Mesothelial cell of epicardium (in vitro differentiated cells): ENCODE measurements around the gene GLIPR2. TPM values are rescaled to one million over a fixed set of nuclear protein-coding genes. Genes with fewer than 3 reads are reported as not detected.
A peak's percentile ranks its signal among the peaks of the same experiment; 100 is the strongest.

Experiments used
- DNase-seq, 2 experiments: peaks; one replicate each; pipeline ENCODE4 v3.0.0; 2021; ENCODE audit warnings: low spot score in 2 of 2; ENCODE audit not compliant: unreplicated experiment in 2 of 2
- H3K27ac Mint-ChIP-seq: 2 replicates; pipeline ENCODE4 v1.8.0; 2021; ENCODE audit warnings: mixed read lengths
- H3K27me3 Mint-ChIP-seq: 2 replicates; pipeline ENCODE4 v1.8.0; 2021; ENCODE audit warnings: low read depth, mixed read lengths
- H3K36me3 Mint-ChIP-seq: 2 replicates; pipeline ENCODE4 v1.8.0; 2021; ENCODE audit warnings: mixed read lengths
- H3K4me1 Mint-ChIP-seq: 2 replicates; pipeline ENCODE4 v1.8.0; 2021; ENCODE audit warnings: mixed read lengths
- H3K4me3 Mint-ChIP-seq: 2 replicates; pipeline ENCODE4 v1.8.0; 2021; ENCODE audit warnings: mild to moderate bottlenecking, moderate library complexity, mixed read lengths
- H3K9me3 Mint-ChIP-seq: 2 replicates; pipeline ENCODE4 v1.8.0; 2021; ENCODE audit warnings: mixed read lengths
- total RNA-seq: library from RNA; stranded (reverse); gene quantifications from 3 replicates; pipeline ENCODE4 v1.2.1, GENCODE V29; 2021
- TF ChIP-seq, protein P1 (sequence below): fragments of 200-600 bp; sonication (generic); IDR thresholded peaks from one replicate; pipeline ENCODE4 v1.5.0; 2021; ENCODE audit warnings: antibody characterized with exemption; ENCODE audit not compliant: unreplicated experiment

GLIPR2 gene
- total RNA-seq, 1 donor from 2014 or later = 33.3 TPM

DNA sequence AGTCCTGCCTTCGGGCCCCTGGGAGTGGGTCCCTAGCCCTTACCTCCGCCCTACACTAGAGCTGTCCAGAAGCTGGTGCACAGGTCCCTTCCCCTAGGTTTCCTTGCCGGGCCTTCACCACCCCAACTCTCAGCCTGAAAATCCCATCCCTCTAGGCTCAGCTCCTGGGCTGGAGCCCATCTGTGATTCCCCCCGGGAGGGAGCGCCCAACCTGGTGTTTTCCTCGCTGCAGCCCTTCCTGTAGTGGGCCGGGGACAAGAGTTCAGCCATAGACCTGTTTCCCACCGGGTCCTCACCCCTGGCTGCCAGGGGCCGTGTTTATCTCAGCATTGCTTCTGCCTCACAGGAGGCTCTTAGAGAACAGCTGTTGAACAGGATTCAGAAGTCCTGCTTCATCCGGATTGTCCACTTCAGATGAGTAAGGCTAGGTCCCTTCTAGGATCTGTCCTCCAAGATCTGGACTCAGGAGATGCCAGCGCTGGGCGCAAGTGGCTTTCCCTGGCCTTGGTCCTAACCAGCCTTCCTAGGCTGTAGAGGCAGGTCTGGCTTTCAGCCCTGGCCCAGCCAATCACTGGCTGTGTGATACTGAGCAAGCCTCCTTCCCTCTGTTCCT is 965 bp downstream of the GLIPR2 start:
- Mint-ChIP-seq H3K4me3 (peak overlapping the region; percentile 84), H3K27ac (peak overlapping the region; percentile 11), H3K9me3 (no peaks in the 10 kb centered on the region), H3K27me3 (peaks cover 33% of the 10 kb centered on the region), H3K4me1 (peaks cover 31% of the 10 kb centered on the region), H3K36me3 (no peaks in the 10 kb centered on the region)
- TF ChIP-seq, protein P1, sequence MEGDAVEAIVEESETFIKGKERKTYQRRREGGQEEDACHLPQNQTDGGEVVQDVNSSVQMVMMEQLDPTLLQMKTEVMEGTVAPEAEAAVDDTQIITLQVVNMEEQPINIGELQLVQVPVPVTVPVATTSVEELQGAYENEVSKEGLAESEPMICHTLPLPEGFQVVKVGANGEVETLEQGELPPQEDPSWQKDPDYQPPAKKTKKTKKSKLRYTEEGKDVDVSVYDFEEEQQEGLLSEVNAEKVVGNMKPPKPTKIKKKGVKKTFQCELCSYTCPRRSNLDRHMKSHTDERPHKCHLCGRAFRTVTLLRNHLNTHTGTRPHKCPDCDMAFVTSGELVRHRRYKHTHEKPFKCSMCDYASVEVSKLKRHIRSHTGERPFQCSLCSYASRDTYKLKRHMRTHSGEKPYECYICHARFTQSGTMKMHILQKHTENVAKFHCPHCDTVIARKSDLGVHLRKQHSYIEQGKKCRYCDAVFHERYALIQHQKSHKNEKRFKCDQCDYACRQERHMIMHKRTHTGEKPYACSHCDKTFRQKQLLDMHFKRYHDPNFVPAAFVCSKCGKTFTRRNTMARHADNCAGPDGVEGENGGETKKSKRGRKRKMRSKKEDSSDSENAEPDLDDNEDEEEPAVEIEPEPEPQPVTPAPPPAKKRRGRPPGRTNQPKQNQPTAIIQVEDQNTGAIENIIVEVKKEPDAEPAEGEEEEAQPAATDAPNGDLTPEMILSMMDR = no peak
- no peak for DNase-seq

DNA sequence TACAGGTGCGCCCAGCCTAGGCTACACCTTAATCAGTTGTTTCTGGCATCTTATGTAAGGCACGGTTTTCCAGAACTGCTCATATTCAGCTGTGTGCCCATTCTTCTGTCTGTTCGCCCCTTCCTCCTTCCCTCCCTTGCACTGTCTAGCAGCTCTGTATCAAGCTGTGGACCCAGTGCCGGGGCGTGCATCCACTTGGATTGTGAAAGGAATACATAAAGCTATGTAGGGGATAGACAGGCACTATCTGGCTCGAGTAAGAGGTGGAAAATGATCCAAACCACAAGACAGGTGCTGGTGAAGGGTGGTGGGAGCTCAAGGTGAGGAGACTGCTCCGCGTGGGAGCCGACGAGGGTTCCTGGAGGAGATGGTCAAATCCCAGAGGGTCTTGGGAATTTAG is 2.0 kb downstream of the GLIPR2 start:
- Mint-ChIP-seq H3K4me1 (peaks cover 31% of the 10 kb centered on the region), H3K27ac (no peak overlapping the region), H3K4me3 (peak overlapping the region; percentile 27), H3K36me3 (no peaks in the 10 kb centered on the region), H3K27me3 (peaks cover 33% of the 10 kb centered on the region), H3K9me3 (no peaks in the 10 kb centered on the region)
- TF ChIP-seq, protein P1 = no peak
- no peak for DNase-seq

DNA sequence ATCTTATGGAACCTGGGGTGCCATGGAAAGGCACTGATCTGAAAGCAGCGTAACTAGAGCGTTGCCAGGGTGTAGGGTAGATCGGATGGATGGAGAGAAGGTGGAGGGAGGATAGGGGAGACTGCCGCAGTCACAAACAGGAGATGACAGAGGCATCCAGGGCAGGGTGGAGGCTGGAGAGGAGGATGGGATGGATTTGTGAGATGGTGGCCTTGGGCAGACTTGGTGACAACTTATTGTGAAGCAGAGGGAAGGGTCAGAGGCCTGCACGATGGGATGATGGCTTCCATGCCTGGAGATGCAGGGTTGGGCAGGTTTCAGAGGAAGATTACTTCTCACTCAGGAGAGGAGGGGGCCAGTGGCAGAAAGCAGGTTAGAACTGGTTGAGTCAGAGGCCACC is 2.4 kb downstream of the GLIPR2 start:
- TF ChIP-seq, protein P1 = no peak
- Mint-ChIP-seq H3K4me1 (peaks cover 31% of the 10 kb centered on the region), H3K9me3 (no peaks in the 10 kb centered on the region), H3K36me3 (no peaks in the 10 kb centered on the region), H3K4me3 (no peak overlapping the region), H3K27me3 (peaks cover 33% of the 10 kb centered on the region), H3K27ac (no peak overlapping the region)
- no peak for DNase-seq

DNA sequence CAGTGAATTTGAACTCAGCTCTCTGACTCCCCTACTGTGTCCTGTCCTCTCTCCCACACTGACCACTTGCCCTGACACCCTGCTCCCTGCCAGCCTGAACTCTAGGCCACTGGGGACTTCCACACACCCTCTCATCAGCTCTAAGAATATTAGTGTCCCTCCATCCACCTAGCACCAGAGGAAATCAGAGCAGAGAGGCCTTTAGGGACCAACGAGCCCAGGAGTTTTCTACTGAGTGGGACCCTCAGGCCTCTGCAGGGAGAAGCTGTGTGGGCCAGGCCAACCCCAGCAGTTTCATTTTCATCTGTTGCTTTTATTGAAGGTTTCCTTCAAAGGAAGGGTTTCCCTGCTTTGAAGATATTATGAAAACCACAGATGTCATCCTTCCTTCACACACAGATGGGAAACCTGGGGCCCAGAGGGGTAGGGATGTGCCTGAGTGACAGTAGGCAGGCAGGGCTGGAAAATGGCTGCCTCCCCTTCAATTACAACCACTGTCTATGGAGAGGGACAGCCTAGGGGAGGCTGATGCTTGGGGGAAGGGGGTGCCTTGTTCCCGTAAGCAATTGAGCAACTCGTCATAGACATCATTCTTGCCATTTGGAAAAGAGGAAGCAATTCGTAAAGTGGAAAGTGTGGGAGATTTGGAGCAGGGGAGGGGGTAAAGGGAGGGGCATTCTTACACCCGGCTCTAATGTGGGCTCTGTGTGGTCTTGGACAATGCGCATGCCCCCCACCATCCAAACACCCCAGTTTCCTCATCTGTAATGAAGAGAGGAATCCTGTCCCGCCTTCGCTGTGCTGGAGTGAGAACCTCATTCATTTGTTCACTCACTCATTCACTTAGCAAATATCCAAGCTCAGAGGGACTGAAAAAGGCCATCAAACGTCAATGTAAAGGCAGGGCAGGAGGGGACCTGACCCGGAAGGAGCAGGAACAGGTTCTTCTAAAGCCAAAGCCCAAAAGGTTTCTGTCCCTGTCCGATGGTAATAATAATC is 3.9 kb downstream of the GLIPR2 start:
- DNase-seq = no peak
- Mint-ChIP-seq H3K9me3 (peaks cover 3% of the 10 kb centered on the region), H3K4me3 (no peak overlapping the region), H3K27me3 (peaks cover 26% of the 10 kb centered on the region), H3K4me1 (peaks cover 31% of the 10 kb centered on the region), H3K36me3 (peaks cover 3% of the 10 kb centered on the region), H3K27ac (peak overlapping the region; percentile 2)
- TF ChIP-seq, protein P1 = no peak

DNA sequence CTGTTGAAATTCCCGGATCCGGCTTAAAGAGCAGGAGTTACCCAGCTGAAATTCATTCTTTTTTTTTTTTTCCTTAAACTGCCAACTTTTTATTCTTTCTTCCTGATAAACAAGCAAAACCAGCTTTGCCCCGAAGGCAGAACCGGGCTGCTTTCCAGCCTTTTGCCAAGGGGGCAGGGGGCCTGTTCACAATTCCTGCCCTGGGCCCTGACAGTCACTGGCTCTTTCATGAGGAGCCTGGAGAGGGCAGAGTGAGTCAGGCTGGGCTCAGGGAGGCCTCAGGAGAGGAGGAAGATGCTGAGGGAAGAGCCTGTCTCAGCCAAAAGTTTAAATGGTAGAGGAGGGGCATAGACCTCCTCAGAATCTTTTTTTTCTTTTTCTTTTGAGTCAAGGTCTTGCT is 4.8 kb downstream of the GLIPR2 start:
- H3K36me3 Mint-ChIP-seq = peaks cover 12% of the 10 kb centered on the region
- H3K9me3 Mint-ChIP-seq = peaks cover 12% of the 10 kb centered on the region
- DNase-seq = no peak
- H3K27ac Mint-ChIP-seq = peak overlapping the region; percentile 73
- H3K4me3 Mint-ChIP-seq = no peak overlapping the region
- peaks cover 29% of the 10 kb centered on the region for H3K4me1 Mint-ChIP-seq
- peaks cover 19% of the 10 kb centered on the region for H3K27me3 Mint-ChIP-seq
- TF ChIP-seq, protein P1 = no peak
